ENCODE data around the gene HSPB2.

DNA sequence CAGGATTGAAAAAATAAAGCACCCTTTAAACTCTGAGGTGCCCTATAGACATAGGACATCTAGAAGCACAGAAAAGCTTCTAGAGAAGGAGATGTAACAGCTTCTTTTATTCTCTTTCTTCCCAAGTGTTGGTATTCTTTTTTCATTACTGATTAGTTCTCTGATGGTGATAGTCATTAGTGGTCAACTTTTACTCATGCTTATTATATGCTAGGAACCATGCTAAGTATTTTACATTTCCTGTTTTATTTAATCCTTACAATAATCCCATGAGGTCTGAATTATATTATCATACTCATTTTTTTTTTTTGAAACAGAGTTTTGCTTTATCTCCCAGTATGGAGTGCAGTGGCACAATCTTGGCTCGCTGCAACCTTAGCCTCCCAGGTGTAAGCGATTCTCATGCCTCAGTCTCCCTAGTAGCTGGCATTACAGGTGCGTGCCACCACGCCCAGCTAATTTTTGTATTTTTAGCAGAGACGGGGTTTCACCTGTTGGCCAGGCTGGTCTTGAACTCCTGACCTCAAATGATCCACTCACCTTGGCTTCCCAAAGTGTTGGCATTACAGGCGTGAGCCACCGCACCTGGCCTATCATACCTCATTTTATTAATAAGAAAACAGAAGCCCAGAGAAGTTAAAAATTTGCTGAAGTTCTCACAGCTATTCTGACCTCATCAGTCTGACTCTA is 9.2 kb downstream of the HSPB2 start:
- TF ChIP-seq POLR2A (IDR thresholded peaks at IDR 0.05; ENCODE audit: low read length) (no peak), GATA1 (IDR thresholded peaks at IDR 0.05; ENCODE audit: low read depth, low read length) (no peak)
